Measurements from ENCODE around the gene SNX19.

DNA sequence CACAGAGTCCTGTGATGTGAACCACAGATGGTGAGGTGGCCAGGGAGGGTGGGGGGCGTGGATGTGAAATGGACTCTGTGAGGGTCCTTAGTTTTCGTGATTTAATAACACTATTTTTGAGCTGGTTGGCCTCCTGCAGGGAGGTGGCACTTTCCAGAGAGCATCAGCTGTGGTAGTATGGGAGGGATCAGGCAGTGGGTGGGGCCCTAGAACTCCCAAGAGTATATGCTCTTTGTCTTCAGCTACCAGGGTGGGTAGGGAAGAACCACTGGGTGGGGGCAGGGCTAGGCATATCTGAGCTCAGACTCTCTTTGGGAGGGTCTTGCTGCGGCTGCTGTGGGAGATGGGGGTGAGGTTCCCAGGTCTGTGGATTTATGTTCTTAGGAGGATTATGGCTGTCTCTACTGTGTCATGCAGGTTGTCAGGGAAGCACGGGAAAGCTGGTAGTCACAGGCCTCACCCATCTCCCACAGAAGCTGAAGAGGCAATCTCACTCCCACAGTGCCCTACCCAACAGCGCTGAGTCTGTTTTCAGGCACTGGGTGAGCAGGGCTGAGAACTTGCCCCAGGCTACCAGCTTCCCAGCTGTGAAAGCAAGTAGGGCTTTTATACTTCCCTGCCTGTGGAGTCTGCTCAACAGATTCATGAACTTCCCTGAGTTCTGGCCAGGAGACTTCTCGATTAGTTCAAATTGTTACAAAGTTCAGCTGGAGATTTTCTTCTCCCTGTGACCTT, 47.9 kb upstream of the SNX19 start:
- no peak for TF ChIP-seq POLR2AphosphoS5 (IDR thresholded peaks at IDR 0.05; ENCODE audit: low read depth, low read length)
- TF ChIP-seq, protein P1, sequence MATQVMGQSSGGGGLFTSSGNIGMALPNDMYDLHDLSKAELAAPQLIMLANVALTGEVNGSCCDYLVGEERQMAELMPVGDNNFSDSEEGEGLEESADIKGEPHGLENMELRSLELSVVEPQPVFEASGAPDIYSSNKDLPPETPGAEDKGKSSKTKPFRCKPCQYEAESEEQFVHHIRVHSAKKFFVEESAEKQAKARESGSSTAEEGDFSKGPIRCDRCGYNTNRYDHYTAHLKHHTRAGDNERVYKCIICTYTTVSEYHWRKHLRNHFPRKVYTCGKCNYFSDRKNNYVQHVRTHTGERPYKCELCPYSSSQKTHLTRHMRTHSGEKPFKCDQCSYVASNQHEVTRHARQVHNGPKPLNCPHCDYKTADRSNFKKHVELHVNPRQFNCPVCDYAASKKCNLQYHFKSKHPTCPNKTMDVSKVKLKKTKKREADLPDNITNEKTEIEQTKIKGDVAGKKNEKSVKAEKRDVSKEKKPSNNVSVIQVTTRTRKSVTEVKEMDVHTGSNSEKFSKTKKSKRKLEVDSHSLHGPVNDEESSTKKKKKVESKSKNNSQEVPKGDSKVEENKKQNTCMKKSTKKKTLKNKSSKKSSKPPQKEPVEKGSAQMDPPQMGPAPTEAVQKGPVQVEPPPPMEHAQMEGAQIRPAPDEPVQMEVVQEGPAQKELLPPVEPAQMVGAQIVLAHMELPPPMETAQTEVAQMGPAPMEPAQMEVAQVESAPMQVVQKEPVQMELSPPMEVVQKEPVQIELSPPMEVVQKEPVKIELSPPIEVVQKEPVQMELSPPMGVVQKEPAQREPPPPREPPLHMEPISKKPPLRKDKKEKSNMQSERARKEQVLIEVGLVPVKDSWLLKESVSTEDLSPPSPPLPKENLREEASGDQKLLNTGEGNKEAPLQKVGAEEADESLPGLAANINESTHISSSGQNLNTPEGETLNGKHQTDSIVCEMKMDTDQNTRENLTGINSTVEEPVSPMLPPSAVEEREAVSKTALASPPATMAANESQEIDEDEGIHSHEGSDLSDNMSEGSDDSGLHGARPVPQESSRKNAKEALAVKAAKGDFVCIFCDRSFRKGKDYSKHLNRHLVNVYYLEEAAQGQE (IDR thresholded peaks at IDR 0.05; ENCODE audit: insufficient read depth in 1 of 2, low read depth in 2 of 2, low read length in 1 of 2), result no peak

All from Panc1 (cell line).